Left cardiac atrium (tissue), 4 donors: ENCODE results near the gene MEGF8. TPM values are rescaled to one million over a fixed set of nuclear protein-coding genes. Genes with fewer than 3 reads are reported as not detected.

Source experiments
- ATAC-seq, 2 donors: fragments of 200-7000 bp; cut with Tn5 transposase; one replicate each; pipeline ENCODE4 v1.9.1; 2020; ENCODE audit warnings: mild to moderate bottlenecking in 2 of 2, moderate library complexity in 2 of 2
- DNase-seq: peaks from one replicate; pipeline ENCODE4 v3.0.0-alpha.2; 2020
- intact Hi-C, 2 donors: fragments of 100-400 bp; cut with DNase I; formaldehyde crosslinking; loops; one replicate each; pipeline versions ENCODE4 v1.14.1 to v1.15.1; 2022 to 2023
- total RNA-seq, 2 donors: library from RNA; stranded (reverse); fragmentation: NEBNext Ultra II Directional; extraction: Animal tissue kit (Norgen Biotek cat#: 25700); gene quantifications; one replicate each; pipeline ENCODE4 v1.2.1, GENCODE V29; 2021
- donor health status: DM: no; HTN: yes; CAD: no.
- donor health status: DM: no; HTN: yes; CAD: no; lungs with severe emphysema.
- donor health status: DM: yes; HTN: yes; CAD: no.
- donor health status: Dilated cardiomyopathy.

The MEGF8 gene
- total RNA-seq, 2 donors from 2014 or later, result 28.2 to 29.5 TPM

DNA sequence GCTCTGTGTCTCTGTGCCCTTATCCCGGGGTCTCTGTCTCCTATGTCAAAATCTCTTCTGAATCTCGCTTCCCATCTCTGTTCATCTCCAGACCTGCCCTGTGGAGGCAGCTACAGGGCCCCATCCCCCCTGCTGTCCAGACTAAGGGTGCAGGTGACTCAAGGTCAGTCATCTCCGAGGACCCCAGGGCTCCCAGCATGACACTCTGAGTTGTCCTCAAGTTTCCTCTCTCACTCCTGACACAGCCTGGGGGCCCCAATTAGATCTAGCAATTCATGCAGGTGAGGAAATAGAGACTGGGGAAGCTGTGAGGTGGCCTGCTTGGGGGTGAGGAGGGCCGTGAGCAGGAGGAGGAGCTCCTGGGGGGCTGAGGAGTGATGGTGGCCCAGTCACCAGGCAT, 66.7 kb downstream of the MEGF8 start:
- intact Hi-C loops, result no loop called here
- DNase-seq, result no peak
- ATAC-seq, result no peak

DNA sequence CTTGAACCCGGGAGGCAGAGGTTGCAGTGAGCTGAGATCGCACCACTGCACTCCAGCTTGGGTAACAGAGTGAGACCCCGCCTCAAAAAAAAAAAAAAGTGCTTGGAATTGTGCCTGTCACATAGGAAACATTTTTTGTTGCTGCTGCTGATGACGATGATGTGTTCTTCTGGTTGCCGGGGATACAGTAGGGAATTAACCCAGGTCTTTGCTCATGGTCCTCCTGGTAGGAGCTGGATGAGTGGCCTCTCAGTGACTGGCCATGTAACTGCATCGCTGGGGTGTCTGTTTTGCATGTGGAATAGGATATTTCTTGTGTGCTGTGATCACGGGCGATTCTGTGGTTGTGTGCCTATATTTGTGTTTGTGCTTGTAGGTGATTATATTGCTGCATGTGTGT, 69.3 kb downstream of the MEGF8 start:
- intact Hi-C loops, result loop anchor here in 1 of 2 donors (5.0 kb wide), 1 partner anchor 67 kb away; the partner anchor contains the start of gene MEGF8
- DNase-seq (no peak), ATAC-seq (no peak)

DNA sequence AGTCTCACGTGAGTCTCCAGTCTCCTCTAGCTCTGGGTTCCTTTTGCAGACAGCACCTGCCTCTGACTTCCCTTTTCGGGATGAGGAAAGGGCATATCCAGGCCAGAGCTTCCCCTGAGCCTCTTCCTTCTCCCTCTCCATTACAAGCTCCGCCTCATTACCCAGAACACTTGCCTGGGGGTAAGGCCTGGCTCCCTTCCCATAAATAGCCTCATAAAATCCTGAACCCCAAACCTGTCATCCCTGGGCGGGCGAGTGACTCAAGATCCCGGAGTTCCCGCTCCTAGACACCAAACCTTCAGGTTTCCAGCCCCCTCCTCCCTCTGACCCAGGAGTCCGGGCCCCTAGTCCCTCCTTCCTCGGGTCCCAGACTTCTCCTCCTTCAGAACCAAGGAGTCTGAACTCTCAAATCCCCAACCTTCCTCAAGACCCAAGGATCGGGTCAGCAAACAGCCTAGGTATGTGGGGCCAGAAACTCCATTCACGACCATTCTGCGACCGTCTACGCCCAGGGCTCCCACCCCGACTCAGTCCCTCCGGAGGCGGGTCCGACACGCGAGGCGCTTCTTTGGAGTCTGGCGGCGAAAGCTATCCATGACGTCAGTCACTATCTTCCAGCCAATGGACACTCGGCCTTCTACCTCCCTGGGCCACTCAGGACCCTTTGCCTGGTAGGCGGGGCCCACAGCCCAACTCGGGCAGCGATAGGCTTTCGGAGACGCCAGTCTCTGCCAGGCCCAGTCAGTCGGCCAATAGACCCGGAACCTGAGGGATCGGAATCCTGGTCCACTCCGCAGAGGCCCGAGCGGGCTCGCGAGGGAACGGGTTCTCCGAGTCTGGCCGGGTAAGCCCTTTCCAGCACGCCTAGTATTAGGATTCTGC, 71.2 kb downstream of the MEGF8 start:
- ATAC-seq, result peak; percentile 96 to 98
- intact Hi-C loops, result loop anchor here in 1 of 2 donors (5.0 kb wide), 1 partner anchor 69 kb away; the partner anchor contains the start of gene MEGF8
- peak; percentile 98 for DNase-seq

DNA sequence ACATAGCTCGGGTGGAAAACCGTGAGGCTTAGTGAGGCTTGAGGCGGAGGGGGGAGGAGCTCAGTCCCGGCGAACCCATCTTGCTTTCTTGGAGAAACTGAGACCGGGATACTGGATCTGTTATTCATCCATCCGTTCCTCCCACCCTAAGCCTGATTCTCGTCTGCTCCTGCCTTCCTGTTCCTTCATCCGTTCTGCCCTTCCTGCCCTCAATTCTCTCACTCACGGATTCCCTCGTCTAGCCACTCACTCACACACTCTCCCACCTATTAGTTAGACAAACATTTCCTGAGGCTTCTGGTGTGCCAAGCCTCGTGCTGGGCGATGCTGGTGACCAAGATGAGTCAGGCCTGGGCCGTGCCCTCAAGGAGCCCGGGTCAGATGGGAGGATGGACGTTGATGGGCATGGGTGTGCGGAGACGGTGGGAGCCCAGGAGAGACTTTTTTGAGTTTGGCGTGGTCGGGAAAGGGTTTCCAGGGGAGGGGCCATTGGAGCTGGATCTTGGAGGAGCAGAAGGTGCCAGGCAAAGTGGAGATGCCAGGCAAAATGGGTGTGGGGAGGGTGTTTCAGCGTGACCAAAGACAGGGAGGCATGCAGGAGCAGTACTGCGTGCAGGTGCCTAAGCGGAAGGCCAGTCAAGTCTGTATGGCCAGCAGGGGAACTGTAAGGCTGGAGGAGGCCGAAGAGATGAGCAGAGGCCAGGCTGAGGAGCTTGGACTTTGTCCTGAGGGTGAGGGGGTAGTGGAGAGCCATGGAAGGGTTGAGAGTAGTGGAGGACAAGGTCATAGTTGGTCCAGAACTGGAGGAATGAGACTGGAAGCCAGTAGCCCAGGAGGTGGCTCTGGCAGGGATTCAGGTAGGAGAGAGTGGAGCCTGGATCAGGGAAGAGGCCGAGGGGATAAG, 72.1 kb downstream of the MEGF8 start:
- DNase-seq (no peak), ATAC-seq (peak in 1 of 2 donors; percentile 2)
- intact Hi-C loops, result loop anchor here in 1 of 2 donors (5.0 kb wide), 1 partner anchor 70 kb away; the partner anchor contains the start of gene MEGF8

DNA sequence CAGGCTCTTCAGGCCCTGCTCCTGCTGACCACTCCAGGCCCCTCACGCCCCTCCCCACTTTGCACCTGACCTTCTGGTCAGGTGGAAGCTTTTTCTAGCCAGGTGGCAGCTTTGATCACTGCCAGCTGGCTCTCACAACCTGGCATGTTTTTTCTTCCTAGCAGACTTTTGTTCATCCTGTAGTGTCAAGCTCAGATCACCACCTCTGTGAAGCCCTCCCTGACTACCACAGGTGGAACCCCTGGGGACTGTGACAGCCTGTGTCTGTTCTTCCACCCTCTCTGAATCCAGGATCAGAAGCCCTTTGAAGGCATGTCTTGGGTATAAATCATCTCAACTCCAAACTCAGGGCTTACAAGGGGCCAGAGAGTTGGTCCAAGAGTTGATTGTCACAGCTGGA, 75.0 kb downstream of the MEGF8 start:
- intact Hi-C loops, result no loop called here

DNA sequence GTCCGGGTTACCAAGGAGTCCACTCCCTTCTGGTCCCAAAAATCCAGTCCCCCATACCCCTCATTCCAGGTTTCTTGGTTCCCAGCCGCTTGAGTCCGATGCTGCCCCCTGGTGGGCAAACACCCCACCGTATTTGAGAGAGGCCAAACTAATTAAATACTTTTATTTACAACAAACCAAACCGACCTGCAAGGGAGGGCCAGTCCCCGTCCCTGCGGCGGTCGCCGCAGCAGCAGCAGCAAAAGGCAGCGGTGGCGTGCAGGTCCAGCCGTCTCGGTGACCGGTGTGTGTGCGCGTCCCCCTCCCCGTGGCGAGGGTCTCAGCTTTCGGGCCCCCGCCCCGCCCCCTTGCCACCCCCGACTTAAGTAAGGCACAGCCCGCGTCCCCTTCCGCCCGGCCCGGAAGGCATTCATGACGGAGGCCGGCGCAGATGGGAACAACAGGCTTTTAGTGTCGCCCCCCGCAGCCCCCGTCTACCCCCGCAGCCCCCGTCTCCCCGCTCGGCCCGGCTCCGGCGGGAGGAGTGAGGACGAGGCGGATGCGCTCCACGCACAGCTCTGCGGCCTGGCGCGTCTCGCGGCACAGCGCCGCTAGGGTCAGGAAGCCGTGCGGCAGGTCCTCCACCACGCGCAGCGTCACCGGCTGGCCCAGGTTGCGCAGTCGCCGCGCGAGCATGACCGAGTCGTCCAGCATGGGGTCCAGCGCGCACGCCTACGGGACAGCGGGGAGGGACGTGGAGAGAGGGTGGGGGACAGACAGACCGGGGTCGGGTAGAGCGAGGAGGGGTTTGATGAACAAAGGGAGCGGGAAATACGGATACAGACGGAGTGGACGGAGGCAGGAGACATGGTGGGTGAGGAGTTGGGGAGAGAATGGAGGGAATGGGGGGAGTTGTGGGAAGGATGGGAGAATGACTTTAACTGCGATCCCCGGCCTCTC, 76.2 kb downstream of the MEGF8 start:
- intact Hi-C loops, result no loop called here
- DNase-seq (peak; percentile 86), ATAC-seq (peak; percentile 58 to 66)

More for the DNA sequence above, 75.0 kb downstream of the MEGF8 start:
- DNase-seq (no peak), ATAC-seq (no peak)

DNA sequence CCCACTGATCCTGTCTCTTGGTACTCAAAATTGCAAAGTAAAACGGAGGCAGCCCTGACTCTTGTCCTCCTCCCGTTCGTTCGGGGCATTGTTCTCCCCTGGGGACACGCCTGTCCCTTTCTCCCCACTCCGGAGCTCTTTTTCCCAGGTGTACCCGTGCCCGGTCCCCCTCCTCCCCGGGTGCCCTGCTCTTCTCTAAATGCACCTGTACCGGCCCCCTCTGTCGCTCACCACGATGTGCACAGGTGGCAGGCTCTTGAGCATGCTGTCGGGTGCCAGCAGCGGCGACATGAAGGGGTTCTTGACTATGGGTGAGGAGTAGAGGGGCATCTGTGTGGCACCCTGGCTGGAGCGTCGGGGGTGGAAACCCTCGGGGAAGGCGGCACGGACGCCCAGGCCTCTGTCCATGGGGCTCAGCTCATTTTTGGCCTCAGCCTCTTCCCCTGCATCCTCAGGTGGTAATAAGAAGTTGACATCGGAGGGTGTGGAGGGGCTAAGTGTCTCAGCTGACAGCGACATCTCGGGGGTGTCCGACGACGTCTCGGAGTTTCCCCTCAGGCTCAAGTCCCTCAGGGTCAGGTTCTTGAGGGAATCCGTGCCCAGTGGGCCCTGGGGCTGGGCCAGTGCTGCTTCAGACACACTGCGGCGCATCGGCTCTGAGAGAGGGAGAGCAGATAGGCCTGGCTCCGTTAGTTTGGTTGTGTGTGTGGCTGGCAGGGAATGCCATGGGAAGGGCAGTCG, 77.1 kb downstream of the MEGF8 start:
- ATAC-seq, result peak in 1 of 2 donors; percentile 0
- intact Hi-C loops, result no loop called here

DNA sequence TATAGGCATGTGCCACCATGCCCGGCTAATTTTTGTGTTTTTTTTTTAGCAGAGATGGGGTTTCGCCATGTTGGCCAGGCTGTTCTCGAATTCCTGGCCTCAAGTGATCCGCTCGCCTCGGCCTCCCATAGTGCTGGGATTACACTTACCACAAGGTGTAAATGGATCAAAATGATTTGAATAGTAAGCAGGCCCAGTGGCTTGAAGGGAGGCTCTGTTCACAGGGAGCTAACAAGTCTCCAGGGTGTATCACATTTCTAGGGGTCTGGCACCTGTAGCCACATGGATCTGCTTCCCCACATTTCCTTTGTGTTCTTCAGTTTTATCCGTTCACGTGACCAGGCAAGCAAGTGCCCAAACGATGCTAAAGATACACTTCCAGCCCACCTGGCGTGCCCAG, 78.2 kb downstream of the MEGF8 start:
- intact Hi-C loops, result no loop called here
- ATAC-seq (no peak), DNase-seq (no peak)

More for the DNA sequence above, 77.1 kb downstream of the MEGF8 start:
- DNase-seq, result no peak

DNA sequence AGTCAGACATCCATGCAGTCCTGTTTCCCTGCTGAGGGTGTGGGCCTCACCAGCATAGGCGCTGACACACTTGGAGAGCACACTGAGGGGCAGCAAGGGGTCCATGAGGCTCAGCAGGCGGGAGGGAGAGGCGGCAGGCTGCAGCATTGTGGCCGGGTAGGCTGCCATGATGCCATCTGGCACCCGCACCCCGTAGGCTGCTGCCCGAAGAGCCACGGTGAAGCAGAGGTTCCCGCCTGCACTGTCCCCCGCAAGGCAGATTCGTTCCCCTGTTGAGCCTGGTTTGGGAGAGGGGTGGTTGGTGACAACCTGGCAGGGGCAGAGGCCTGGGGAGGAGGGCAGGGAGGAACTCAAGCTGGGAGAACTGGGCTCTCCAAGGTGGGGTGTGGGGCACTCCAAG, 80.7 kb downstream of the MEGF8 start:
- ATAC-seq (no peak), DNase-seq (no peak)
- intact Hi-C loops, result no loop called here

DNA sequence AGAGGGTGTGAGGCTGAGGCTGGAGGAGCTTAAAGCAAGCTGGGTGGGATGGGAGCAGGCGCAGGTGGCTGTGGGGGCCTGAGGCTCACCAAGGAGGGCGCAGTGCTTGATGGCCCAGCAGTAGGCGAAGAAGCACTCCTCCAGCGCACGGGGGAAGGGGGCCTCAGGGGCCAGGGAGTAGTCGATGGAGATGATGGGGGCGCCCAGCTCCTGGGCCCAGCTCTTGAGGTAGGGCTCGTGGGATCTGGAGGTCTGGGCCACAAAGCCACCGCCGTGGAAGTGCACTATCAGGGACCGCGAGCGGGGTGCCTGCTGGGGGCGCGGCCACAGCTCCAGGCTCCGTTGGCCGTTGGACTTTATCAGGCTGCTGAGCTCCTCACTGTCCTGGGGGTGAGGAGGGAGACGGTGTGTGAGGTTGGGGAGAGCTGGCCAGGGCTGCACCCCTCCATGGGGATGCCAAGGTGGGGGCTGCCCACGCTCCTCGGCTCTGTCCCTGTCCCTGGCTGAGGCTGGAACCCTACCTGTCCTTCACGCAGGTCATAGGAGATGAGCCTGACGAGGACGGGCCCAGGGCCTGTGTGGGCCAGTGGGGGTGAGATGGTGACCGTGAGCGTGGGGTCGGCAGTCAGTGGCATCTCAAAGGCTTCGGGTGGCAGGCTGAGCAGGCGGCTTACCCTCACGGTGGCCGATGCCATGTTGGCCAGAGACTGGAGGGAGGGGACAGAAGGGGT, 81.8 kb downstream of the MEGF8 start:
- ATAC-seq, result no peak
- intact Hi-C loops, result no loop called here
- no peak for DNase-seq

DNA sequence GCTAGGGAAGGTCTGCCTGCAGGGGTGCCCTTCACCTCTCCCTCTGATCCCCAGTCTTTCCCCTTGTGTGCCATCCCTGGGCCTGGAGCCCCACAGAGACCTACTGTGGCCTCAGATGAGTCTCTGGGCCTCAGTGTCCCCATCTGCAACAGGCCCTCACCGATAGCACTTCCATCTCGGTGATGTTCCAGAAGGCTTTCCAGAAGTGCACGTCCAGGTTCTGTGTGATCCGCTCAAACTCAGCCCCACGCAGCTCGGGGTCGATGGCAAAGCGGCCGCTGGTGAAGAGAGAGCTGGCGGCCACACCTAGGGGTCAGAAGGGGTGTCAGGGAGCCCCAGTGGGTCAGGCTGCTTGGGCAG, 82.4 kb downstream of the MEGF8 start:
- DNase-seq, result no peak
- intact Hi-C loops, result no loop called here
- no peak for ATAC-seq

DNA sequence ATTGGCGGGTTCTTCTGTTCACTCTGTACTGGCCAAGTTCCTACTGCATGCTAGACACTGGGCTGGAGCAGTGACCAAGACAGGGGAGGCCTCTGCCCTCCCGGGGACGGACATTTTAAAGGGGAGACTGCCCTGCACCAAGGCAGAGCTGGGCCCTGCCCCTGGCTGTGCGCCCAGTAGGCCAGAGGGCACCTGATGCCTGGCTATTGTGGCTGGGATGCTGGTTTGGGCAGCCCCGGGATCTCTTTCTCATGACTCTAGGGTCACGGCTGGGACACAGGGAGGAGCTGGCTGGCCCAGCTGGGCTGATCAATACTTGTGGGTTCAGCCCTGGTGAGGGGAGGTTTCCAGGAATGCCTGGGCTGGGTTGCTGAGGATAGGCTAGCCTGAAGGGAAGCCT, 84.0 kb downstream of the MEGF8 start:
- ATAC-seq, result peak; percentile 31 to 45
- DNase-seq, result peak; percentile 52
- intact Hi-C loops, result no loop called here

DNA sequence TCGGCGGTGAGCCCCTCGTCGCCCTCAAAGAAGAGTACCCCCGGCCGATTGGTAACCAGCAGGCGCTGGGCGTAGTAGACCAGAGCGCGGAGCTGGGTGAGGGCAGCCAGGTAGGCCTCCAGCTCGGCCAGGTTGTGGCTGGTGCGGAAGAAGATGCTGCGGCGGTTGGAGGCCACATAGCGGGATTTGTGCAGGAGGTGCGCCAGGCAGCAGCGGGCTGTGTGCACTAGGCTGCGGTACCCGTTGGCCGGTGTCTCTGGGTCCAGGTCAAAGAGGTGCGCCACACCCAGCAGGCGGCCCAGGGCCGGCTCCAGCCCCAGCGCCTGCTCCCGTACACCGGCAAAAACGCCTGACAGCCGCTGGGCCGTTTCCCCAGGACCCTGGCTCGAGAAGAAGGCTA, 84.9 kb downstream of the MEGF8 start:
- no peak for ATAC-seq
- no peak for DNase-seq
- intact Hi-C loops, result no loop called here

DNA sequence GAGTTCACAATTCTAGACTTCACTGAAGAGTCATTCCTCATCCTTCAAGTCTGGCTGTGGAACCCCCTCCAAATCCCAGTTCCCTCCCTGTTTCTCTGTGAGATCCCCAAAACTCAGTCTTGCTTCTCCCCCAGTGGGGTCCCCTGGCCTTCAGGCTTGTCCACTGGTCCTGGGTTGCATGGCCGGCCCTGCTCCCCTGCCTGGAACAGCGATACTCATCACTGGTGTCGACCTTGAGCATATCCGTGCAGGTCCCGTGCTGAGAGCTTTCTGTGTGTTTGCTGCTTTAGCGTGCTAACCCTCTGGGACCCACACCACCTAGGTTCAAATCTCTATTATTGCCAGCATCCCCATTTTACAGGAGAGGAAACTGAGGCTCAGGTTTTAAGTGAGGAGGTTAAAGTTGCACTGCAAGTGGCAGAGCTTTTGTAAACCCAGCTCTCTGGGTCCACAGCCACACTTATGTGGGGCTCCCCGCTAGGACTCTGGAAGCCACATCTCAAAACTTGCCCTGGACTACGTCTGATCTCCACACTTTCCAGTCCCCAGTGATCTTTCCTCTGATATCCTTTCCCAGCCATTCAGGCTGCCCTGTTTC, 86.2 kb downstream of the MEGF8 start:
- ATAC-seq (no peak), DNase-seq (no peak)
- intact Hi-C loops, result no loop called here

DNA sequence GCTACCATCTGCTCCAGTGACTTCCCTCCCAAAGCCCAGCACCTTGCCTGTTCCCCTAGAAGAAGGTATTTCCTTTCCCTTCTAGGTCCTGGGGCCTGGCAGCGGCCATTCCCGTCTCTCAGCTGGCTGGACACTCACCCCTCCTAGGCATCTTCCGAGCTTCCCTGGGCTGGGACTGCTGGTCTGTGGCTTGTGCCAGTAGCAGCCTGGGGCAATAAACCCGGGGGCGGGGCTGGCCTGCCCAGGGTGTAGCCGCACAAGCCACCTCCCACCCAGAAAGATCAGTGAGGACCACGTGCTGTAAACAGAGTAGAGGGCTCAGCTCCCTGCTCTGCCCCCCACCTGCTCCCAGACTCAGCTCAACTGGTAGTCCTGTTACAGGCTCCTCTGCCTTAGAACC, 86.8 kb downstream of the MEGF8 start:
- intact Hi-C loops, result no loop called here
- ATAC-seq, result peak in 1 of 2 donors; percentile 73
- no peak for DNase-seq

DNA sequence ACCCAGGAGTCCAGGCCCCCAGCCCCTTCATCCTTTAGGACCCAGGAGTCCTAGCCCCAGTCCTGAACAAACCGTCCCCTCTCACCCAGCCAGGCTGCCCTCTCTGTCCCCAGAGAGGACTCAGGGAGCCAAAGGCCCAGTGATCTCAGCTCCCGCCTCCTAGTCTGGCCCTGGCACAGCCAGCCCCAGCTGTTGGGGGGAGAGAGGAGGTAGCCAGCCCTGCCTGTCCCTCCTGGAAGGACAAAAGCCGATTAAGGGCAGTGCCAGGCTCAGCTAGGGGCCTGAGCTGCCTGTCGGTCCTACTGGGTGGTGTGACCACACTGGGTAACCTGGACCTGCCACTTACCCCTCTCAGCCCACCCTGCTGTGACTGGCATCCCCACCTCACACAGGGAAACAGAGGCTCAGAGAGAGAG, 87.2 kb downstream of the MEGF8 start:
- ATAC-seq, result peak in 1 of 2 donors; percentile 77
- no peak for DNase-seq
- intact Hi-C loops, result no loop called here

DNA sequence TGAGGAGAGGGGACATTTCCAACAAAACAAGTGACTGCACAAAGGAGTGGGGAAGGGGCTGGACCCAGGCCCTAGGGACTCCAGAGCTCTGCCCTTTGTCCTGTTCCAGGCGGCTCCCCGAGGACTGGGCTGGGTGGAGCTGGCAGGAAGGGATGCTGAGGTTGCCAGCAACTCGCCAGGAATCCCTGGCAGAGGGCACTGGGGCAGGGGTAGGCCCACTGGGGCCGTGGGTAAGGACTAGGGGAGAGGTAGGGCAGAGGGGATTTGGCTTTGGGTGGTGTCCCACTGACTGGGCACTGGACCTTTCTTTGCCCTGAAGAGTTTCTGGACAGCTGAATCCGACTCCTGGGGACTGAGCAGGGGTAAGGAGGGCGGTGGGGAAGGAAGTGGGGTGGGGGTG, 93.9 kb downstream of the MEGF8 start:
- intact Hi-C loops, result no loop called here
- DNase-seq (no peak), ATAC-seq (peak in 1 of 2 donors; percentile 24)
